NCI-H1417 treated with DMSO at 0.1 percent for 48 hours (cell line): Measurements from ENCODE around the gene ADCY10.

ENCODE experiments used
- DNase-seq: peaks from one replicate; lab custom pipeline; 2025; lab: John Stamatoyannopoulos, UW

ADCY10 gene

GRCh38 chr1:167781558-167781957 is 132.4 kb downstream of the ADCY10 start:
- DNase-seq, result no peak

GRCh38 chr1:167777269-167777650 is 136.7 kb downstream of the ADCY10 start:
- no peak for DNase-seq

- DNase-seq, result no peak
These were observed 137.2 kb downstream of the ADCY10 start for GRCh38 chr1:167776616-167777268.

- no peak for DNase-seq
These were observed 137.8 kb downstream of the ADCY10 start for GRCh38 chr1:167776151-167776550.

GRCh38 chr1:167775178-167775577 is 138.8 kb downstream of the ADCY10 start:
- DNase-seq, result no peak

GRCh38 chr1:167774710-167775109 is 139.2 kb downstream of the ADCY10 start:
- no peak for DNase-seq

- no peak for DNase-seq
These were observed 140.4 kb downstream of the ADCY10 start for GRCh38 chr1:167773516-167773915.

GRCh38 chr1:167772436-167772835 is 141.5 kb downstream of the ADCY10 start:
- DNase-seq, result no peak

GRCh38 chr1:167770127-167770526 is 143.8 kb downstream of the ADCY10 start:
- no peak for DNase-seq

- DNase-seq, result no peak
These were observed 146.2 kb downstream of the ADCY10 start for GRCh38 chr1:167767761-167768160.

- DNase-seq, result no peak
These were observed 147.4 kb downstream of the ADCY10 start for GRCh38 chr1:167766538-167766937.

GRCh38 chr1:167765496-167765895 is 148.4 kb downstream of the ADCY10 start:
- DNase-seq, result no peak

- no peak for DNase-seq
These were observed 149.2 kb downstream of the ADCY10 start for GRCh38 chr1:167764458-167765330.

GRCh38 chr1:167763525-167764220 is 150.3 kb downstream of the ADCY10 start:
- DNase-seq, result no peak

GRCh38 chr1:167762061-167762746 is 151.7 kb downstream of the ADCY10 start:
- DNase-seq, result no peak

- no peak for DNase-seq
These were observed 152.5 kb downstream of the ADCY10 start for GRCh38 chr1:167761400-167761799.
